RWPE2 (cell line): ENCODE measurements around the gene OR2AG1.

ENCODE experiments used
- ATAC-seq: fragments of 200-7000 bp; cut with Tn5 transposase; 3 replicates; pipeline ENCODE4 v1.9.1; 2021; ENCODE audit warnings: low read depth
- DNase-seq: peaks from one replicate; pipeline ENCODE4 v3.0.0-alpha.2; 2020; ENCODE audit warnings: low spot score
- H3K27ac ChIP-seq: fragments of 450-650 bp; 2 replicates; pipeline ENCODE4 v1.5.1; 2017; ENCODE audit warnings: mild to moderate bottlenecking; ENCODE audit not compliant: poor library complexity, severe bottlenecking
- H3K27me3 ChIP-seq: fragments of 250-450 bp; sonication (Bioruptor Pico); 2 replicates; pipeline ENCODE4 v1.5.1; 2021; ENCODE audit warnings: mild to moderate bottlenecking, moderate library complexity; ENCODE audit not compliant: insufficient read depth, poor library complexity, severe bottlenecking
- H3K36me3 ChIP-seq: fragments of 250-450 bp; sonication (Bioruptor Pico); 2 replicates; pipeline ENCODE4 v1.5.1; 2020; ENCODE audit warnings: low read depth, mild to moderate bottlenecking, moderate library complexity
- H3K4me1 ChIP-seq: fragments of 250-450 bp; sonication (Bioruptor Pico); 2 replicates; pipeline ENCODE4 v1.5.1; 2021; ENCODE audit warnings: mild to moderate bottlenecking, moderate library complexity; ENCODE audit not compliant: insufficient read depth, poor library complexity, severe bottlenecking
- H3K4me3 ChIP-seq: fragments of 250-450 bp; sonication (Bioruptor Pico); 2 replicates; pipeline ENCODE4 v1.5.1; 2021; ENCODE audit warnings: mild to moderate bottlenecking, moderate library complexity; ENCODE audit not compliant: severe bottlenecking
- H3K9me3 ChIP-seq: fragments of 250-450 bp; sonication (Bioruptor Pico); 2 replicates; pipeline ENCODE4 v1.5.1; 2021; ENCODE audit warnings: mild to moderate bottlenecking, moderate library complexity; ENCODE audit not compliant: severe bottlenecking
- TF ChIP-seq, protein P1 (sequence below): fragments of 450-650 bp; IDR thresholded peaks from one replicate; pipeline ENCODE4 v1.5.1; 2017; ENCODE audit warnings: mild to moderate bottlenecking, moderate library complexity; ENCODE audit not compliant: poor library complexity, severe bottlenecking

The OR2AG1 gene

GRCh38 chr11:6745465-6746015 lies 37.3 kb upstream of the OR2AG1 start:
- Histone ChIP-seq H3K36me3 (no peaks in the 10 kb centered on the region), H3K9me3 (no peaks in the 10 kb centered on the region), H3K4me1 (no peaks in the 10 kb centered on the region), H3K27ac (no peak overlapping the region), H3K4me3 (no peak overlapping the region), H3K27me3 (peaks cover 27% of the 10 kb centered on the region)
- DNase-seq (no peak), ATAC-seq (no peak)
- TF ChIP-seq, protein P1, sequence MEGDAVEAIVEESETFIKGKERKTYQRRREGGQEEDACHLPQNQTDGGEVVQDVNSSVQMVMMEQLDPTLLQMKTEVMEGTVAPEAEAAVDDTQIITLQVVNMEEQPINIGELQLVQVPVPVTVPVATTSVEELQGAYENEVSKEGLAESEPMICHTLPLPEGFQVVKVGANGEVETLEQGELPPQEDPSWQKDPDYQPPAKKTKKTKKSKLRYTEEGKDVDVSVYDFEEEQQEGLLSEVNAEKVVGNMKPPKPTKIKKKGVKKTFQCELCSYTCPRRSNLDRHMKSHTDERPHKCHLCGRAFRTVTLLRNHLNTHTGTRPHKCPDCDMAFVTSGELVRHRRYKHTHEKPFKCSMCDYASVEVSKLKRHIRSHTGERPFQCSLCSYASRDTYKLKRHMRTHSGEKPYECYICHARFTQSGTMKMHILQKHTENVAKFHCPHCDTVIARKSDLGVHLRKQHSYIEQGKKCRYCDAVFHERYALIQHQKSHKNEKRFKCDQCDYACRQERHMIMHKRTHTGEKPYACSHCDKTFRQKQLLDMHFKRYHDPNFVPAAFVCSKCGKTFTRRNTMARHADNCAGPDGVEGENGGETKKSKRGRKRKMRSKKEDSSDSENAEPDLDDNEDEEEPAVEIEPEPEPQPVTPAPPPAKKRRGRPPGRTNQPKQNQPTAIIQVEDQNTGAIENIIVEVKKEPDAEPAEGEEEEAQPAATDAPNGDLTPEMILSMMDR = no peak

- DNase-seq (no peak), ATAC-seq (no peak)
- Histone ChIP-seq H3K4me3 (no peak overlapping the region), H3K9me3 (no peaks in the 10 kb centered on the region), H3K4me1 (no peaks in the 10 kb centered on the region), H3K36me3 (no peaks in the 10 kb centered on the region), H3K27me3 (peaks cover 27% of the 10 kb centered on the region), H3K27ac (no peak overlapping the region)
- TF ChIP-seq, protein P1 = no peak
Measured at GRCh38 chr11:6746086-6746618, 36.7 kb upstream of the OR2AG1 start.

- no peak for ATAC-seq
- Histone ChIP-seq H3K9me3 (no peaks in the 10 kb centered on the region), H3K4me3 (no peak overlapping the region), H3K27me3 (peaks cover 26% of the 10 kb centered on the region), H3K36me3 (no peaks in the 10 kb centered on the region), H3K4me1 (no peaks in the 10 kb centered on the region), H3K27ac (no peak overlapping the region)
- DNase-seq = no peak
- TF ChIP-seq, protein P1 = no peak
Measured at GRCh38 chr11:6746626-6747025, 36.2 kb upstream of the OR2AG1 start.

- H3K9me3 ChIP-seq = no peaks in the 10 kb centered on the region
- H3K27ac ChIP-seq = no peak overlapping the region
- DNase-seq = no peak
- H3K27me3 ChIP-seq = peaks cover 23% of the 10 kb centered on the region
- no peaks in the 10 kb centered on the region for H3K4me1 ChIP-seq
- no peaks in the 10 kb centered on the region for H3K36me3 ChIP-seq
- no peak overlapping the region for H3K4me3 ChIP-seq
- TF ChIP-seq, protein P1 = no peak
- ATAC-seq = no peak
Measured at GRCh38 chr11:6747097-6747668, 35.6 kb upstream of the OR2AG1 start.
